T-helper 22 cell (primary cell): Measurements from ENCODE around the gene SPOPL.
"Not testable (repeated sequence)": the region's sequence is repeated elsewhere in the genome, so short reads cannot be mapped to it uniquely, and the experiment has no call there.

Experiments
- DNase-seq: peaks from one replicate; pipeline ENCODE4 v3.0.0-alpha.2; 2020; ENCODE audit warnings: low read depth

Gene SPOPL

GRCh38 chr2:138501425-138502254 lies at the start of gene SPOPL:
Gene SPOPL (plus strand): TSS chr2:138501770. CDS start chr2:138550217, 48,447 bp downstream.
- peak; percentile 70 for DNase-seq

DNA sequence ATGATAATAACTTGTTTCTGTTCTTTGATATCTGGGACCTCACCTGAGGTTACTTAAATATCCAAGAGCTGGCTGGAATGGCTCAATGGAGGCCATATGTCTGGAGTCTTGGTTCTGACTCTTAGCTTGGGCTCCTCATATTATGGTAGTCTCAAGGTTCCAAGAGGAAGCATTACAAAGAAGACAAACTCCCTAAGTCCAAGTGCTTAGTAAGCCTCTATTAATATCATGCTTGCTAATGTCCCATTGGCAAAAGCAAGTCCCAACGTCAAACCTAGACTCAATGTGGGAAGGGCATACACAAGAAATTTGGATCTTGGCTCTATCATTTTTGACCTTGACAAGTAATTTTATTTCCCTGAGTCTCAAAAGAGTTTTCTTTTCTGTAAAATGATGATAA lies 49.2 kb upstream of the SPOPL start:
- DNase-seq, result no peak

GRCh38 chr2:138453815-138454214 lies 47.8 kb upstream of the SPOPL start:
- no peak for DNase-seq

GRCh38 chr2:138454761-138455160 lies 46.8 kb upstream of the SPOPL start:
- DNase-seq, result no peak

- DNase-seq, result no peak
Measured at GRCh38 chr2:138455275-138455674, 46.3 kb upstream of the SPOPL start.

GRCh38 chr2:138455691-138456090 lies 45.9 kb upstream of the SPOPL start:
- no peak for DNase-seq

- not testable (repeated sequence) for DNase-seq
Measured at GRCh38 chr2:138462689-138463088, 38.9 kb upstream of the SPOPL start.

GRCh38 chr2:138468617-138469016 lies 33.0 kb upstream of the SPOPL start:
- DNase-seq, result no peak

- DNase-seq, result no peak
Measured at GRCh38 chr2:138469411-138469810, 32.2 kb upstream of the SPOPL start.

DNA sequence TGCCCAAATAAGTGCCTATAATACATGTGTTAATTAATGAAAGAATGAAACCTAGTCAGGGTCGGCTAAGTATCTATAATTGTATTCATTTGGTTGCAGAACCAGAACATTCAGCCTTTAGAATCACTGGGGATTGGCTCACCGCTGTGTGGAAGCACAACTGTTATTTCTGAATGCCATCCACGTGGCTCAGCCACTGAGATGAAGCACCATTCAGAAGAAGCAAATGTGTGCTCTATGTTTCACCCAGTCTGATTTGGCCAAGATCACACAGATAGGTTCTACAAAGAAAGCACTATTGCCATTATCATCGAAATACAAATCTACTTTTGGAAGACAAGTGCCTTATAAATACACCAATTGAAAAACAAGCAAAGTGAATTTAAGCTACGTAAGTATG lies 30.6 kb upstream of the SPOPL start:
- no peak for DNase-seq

DNA sequence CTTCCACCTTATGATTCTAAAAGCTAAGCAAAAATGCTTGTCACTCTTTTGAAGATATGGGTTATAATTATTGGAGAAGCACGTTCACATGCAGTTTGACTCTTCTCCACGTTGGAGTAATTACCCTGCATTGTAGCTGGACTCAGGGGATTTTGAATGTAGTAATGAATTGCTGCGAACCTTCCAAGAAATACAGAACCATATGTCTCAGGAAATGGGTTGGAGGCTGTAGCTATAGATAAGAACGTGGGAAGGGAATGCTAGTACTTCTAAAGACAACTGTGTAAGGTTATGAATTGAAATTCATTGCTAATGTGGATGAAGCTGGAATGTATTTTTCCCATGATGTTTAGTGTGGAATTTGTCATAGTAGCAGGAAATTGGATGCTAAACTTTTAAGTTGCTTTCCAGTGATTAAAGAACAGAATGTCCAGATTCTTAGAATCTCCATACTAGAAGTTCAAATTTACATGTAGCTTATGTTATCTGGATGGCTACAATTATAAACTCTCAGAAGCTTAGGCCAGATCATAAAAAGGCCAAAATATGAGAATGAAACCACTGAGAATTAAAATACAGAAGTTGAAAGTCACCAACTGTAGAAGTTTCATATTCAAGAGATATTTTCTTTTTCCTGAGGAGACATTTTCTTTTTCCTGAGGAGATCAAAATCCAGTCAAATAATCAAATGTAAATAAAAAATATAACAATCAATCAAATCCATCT lies 27.3 kb upstream of the SPOPL start:
- DNase-seq, result no peak

DNA sequence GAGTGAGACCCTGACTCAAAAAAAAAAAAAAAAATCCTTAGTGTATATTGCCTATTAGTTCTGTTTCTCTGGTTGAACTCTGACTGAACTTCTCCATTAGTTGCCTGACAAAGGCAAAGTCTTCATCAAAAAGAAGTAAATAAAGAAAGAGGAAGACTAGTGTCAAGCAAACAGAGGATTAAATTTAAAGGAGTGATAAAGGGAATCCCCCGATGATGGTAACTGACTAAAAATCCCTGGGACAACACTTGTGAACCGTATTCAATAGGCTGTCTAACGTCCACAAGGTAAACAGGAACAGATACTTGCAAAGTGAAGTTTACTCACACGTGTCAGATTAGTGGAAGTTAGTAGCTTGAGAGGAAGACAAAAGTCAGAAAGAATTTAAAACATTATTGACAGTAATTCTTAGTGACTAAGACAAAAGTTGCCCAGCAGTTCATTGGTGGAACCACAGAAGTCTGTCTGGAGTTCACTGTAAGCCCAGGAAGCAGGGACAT lies 26.2 kb upstream of the SPOPL start:
- no peak for DNase-seq

DNA sequence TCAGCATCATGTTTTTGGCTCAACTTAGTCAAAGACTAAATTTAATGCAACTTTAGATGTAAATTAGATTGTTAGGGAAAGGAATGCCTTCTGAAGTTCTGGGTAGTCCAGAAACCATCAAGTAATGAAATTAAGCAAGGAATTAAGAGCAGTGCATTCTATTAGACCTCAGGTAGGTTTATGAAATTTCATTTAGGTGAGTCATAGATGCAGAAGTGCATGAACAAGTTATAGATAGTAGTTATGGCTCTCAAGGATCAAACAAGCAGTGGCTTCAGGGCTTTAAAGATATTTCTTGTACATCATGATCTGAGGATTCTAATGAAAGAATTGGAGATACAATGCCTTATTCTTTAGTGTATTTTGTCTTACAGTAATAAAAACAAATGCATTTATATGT lies 25.4 kb upstream of the SPOPL start:
- DNase-seq, result no peak

GRCh38 chr2:138476940-138477339 lies 24.6 kb upstream of the SPOPL start:
- DNase-seq, result no peak

DNA sequence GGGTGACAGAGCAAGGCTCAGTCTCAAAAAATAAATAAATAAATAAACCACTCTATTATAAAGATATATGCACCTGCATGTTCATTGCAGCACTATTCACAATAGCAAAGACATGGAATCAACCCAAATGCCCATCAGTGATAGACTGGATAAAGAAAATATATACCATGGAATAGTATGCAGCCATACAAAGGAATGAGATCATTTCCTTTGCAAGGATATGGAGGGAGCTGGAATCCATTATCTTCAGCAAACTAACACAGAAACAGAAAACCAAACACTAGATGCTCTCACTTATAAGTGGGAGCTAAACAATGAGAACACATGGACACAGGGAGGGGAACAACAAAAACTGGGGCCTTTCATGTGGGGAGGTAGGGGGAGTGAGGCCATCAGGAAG lies 18.8 kb upstream of the SPOPL start:
- not testable (repeated sequence) for DNase-seq

- DNase-seq, result no peak
Measured at GRCh38 chr2:138485019-138485418, 16.6 kb upstream of the SPOPL start.

DNA sequence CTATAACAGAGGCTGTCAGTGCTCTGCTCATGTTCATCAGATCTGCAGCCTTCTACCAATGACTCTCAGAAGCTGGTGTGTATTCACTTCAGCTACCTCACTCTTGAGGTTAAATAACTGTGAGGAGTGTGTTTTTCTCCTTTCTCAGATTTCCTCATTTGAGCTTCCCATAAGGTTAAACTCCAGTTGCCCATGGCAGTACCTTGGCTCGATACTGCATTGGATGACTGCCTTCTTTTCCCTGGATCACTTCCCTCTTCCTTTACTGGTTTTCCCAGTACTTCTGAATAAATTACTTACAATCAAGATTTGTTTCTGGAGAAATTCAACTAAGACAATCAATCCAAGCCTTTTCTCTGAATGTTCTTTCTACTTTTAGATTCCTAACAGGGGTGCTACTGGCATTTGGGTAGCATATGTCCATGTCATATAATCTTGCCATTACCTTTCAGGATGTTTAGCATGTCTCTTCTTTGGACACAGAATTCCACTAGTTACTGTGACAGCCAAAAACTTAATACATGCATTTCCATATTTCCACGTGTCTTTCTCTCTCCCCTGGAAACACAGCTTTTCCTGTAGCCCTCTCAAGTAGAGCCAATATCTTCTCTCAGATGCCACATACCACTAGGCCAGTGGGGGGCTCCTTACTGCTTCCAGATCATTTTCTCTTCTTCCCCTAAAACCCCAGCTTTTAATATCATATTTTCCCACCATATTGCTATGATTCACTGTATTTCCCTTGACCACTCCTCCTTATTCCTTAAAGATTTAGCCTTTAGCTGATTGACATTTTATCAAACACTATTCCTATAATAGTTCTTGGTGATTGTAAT lies 15.0 kb upstream of the SPOPL start:
- no peak for DNase-seq

GRCh38 chr2:138490673-138491494 lies 10.7 kb upstream of the SPOPL start:
- DNase-seq, result no peak

DNA sequence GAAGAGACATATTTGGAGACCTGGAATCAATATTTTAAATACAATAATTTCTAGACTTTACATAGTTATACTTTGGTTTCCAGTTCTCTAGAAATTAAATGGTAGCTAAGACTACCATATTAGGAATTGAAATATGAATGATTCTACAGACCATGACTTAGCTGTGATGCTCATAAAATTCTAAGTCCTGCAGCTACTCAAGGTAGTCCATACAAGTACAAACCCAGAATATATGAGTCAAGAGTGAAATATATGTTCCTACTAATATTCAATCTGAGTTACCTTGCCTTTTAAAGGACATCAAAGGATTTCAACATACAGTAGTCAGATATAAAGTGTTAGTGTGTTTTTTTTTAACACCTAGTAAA lies 10.1 kb upstream of the SPOPL start:
- DNase-seq, result no peak

- DNase-seq, result no peak
Measured at GRCh38 chr2:138492160-138492559, 9.4 kb upstream of the SPOPL start.

GRCh38 chr2:138493334-138493733 lies 8.2 kb upstream of the SPOPL start:
- no peak for DNase-seq
